Smooth muscle cell (in vitro differentiated cells): Measurements from ENCODE around the gene PRKN. TPM values are rescaled to one million over a fixed set of nuclear protein-coding genes. Genes with fewer than 3 reads are reported as not detected.
A peak's percentile ranks its signal among the peaks of the same experiment; 100 is the strongest.

Experiments
- DNase-seq: peaks from one replicate; lab custom pipeline; 2025; ENCODE audit not compliant: unreplicated experiment; lab: John Stamatoyannopoulos, UW
- H2AFZ ChIP-seq: fragments of 200-600 bp; sonication (generic); 2 replicates; pipeline ENCODE4 v1.6.0; 2016; ENCODE audit warnings: antibody characterized with exemption, low read depth, mild to moderate bottlenecking
- H3F3A ChIP-seq: fragments of 200-600 bp; sonication (generic); 2 replicates; pipeline ENCODE4 v1.6.0; 2017; ENCODE audit warnings: antibody characterized with exemption, low read depth
- H3K27ac ChIP-seq: fragments of 200-600 bp; sonication (generic); 2 replicates; pipeline ENCODE4 v1.5.1; 2016; ENCODE audit warnings: low read depth, mild to moderate bottlenecking
- H3K27me3 ChIP-seq: fragments of 200-600 bp; sonication (generic); 2 replicates; pipeline ENCODE4 v1.6.1; 2016; ENCODE audit warnings: low read depth, mild to moderate bottlenecking
- H3K36me3 ChIP-seq: fragments of 200-600 bp; sonication (generic); 2 replicates; pipeline ENCODE4 v1.5.1; 2016; ENCODE audit warnings: low read depth
- H3K4me1 ChIP-seq: fragments of 200-600 bp; sonication (generic); 2 replicates; pipeline ENCODE4 v1.5.1; 2016; ENCODE audit warnings: low read depth
- H3K4me2 ChIP-seq: fragments of 200-600 bp; sonication (generic); 2 replicates; pipeline ENCODE4 v1.6.0; 2016; ENCODE audit warnings: mild to moderate bottlenecking
- H3K4me3 ChIP-seq: fragments of 200-600 bp; sonication (generic); 2 replicates; pipeline ENCODE4 v1.5.1; 2016; ENCODE audit warnings: mild to moderate bottlenecking
- H3K79me2 ChIP-seq: fragments of 200-600 bp; sonication (generic); 2 replicates; pipeline ENCODE4 v1.6.0; 2016; ENCODE audit warnings: low read depth, mild to moderate bottlenecking
- H3K9ac ChIP-seq: fragments of 200-600 bp; sonication (generic); 2 replicates; pipeline ENCODE4 v1.6.0; 2016; ENCODE audit warnings: low read depth
- H3K9me3 ChIP-seq: fragments of 200-600 bp; sonication (generic); replicated peaks from 2 replicates; pipeline ENCODE4 v1.5.1; 2016; ENCODE audit warnings: low read depth
- H4K20me1 ChIP-seq: fragments of 200-600 bp; sonication (generic); 2 replicates; pipeline ENCODE4 v1.6.0; 2016; ENCODE audit warnings: low read depth
- WGBS: methylation state at CpG from one replicate; pipeline ENCODE4 v1.1.7; 2016; ENCODE audit warnings: low lambda C conversion rate; 5-methylcytosine and 5-hydroxymethylcytosine counted together
- polyA plus RNA-seq: library from polyadenylated mRNA; unstranded; fragments of >200 nt; fragmentation: Nextera tagmentation; extraction: Ambion mirVana; gene quantifications from 2 replicates; pipeline ENCODE4 v1.2.1, GENCODE V29; 2016
- total RNA-seq: library from RNA; depleted of rRNA; stranded (reverse); fragments of >200 nt; gene quantifications from 2 replicates; pipeline ENCODE4 v1.2.3, GENCODE V29; 2014
- TF ChIP-seq, protein P1 (sequence below): fragments of 200-600 bp; sonication (generic); IDR thresholded peaks from 2 replicates; pipeline ENCODE4 v1.5.1; 2017; ENCODE audit warnings: borderline replicate concordance, mild to moderate bottlenecking, antibody characterized with exemption; ENCODE audit not compliant: insufficient read depth, poor library complexity, severe bottlenecking

PRKN gene
- total and polyA plus RNA-seq, 2 experiments from 2014 or later = 0.81 to 5.1 TPM

DNA sequence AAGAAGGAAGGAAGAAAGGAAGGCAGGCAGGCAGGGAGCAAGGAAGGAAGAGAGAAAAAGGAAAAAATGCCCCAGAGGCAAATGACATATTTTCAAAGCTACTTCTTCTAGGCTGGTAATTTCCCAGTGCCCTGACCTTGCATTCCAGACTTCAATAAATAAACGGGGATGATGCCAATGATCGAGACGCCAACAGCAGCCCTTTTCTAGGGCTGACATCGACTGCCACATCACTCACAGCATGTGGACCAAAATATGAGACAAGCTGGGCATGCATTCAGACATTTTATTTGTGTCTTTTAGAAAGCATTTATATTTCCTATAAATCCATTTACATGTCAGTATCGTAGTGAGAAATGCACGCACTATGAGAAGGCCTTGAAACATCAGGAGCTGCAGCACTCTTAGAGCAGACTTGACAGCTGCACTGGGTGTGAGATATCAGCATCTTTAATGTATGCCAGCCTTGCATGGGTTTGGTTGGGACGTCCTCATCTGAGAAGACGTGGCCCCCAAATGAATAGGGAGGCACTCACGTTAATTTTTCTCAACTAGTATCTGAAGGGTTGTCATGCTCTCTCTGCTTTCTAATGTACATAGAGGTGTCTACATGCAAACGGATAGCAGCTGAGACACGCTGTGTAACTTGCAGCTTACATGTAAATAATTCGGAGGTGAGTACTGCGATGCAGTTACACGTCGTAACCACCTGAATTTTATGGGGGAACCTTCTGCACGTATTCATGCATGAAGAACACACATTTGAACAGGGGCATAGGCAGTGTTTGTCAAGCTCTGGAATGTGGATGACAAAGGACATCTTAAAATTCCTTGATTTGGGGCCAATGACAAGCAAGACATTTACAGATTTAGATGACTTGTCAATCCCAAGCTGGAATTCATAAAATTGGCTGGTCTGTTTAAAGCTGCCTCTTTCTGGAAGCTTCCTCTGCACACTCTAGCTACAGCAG, 1304.6 kb downstream of the PRKN start:
- Histone ChIP-seq H4K20me1 (no peaks in the 10 kb centered on the region), H3K27me3 (no peaks in the 10 kb centered on the region), H3F3A (no peaks in the 10 kb centered on the region), H2AFZ (no peak overlapping the region), H3K79me2 (no peaks in the 10 kb centered on the region), H3K4me2 (no peak overlapping the region), H3K4me3 (no peak overlapping the region), H3K27ac (no peak overlapping the region), H3K4me1 (no peaks in the 10 kb centered on the region), H3K9ac (no peak overlapping the region), H3K9me3 (no peaks in the 10 kb centered on the region), H3K36me3 (no peaks in the 10 kb centered on the region)
- DNase-seq = no peak
- TF ChIP-seq, protein P1, sequence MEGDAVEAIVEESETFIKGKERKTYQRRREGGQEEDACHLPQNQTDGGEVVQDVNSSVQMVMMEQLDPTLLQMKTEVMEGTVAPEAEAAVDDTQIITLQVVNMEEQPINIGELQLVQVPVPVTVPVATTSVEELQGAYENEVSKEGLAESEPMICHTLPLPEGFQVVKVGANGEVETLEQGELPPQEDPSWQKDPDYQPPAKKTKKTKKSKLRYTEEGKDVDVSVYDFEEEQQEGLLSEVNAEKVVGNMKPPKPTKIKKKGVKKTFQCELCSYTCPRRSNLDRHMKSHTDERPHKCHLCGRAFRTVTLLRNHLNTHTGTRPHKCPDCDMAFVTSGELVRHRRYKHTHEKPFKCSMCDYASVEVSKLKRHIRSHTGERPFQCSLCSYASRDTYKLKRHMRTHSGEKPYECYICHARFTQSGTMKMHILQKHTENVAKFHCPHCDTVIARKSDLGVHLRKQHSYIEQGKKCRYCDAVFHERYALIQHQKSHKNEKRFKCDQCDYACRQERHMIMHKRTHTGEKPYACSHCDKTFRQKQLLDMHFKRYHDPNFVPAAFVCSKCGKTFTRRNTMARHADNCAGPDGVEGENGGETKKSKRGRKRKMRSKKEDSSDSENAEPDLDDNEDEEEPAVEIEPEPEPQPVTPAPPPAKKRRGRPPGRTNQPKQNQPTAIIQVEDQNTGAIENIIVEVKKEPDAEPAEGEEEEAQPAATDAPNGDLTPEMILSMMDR = no peak
- 91% methylated on average over 16 of the region's 16 CpGs for WGBS

DNA sequence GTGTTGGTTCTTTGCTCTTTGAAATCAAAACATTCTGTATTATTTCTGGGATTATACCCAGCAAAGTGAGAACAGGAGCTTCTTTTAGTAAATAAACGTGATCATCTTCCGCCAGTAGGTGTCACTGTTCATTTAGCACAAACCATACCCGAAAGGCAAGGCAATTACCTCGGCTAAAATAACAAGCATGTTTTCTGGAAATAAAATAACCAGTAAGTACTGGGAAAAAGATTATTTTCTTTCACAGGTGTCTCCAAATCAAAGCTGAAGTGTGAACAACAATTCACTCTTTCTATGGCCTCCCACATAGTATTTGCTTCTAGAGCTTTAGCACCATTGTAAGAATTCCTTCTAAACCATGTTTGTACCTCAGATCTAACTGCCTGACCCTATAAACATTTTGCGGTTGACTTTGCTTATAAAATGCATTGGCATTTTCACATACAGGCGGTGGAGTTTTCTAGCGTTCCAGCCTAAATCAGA, 1309.1 kb downstream of the PRKN start:
- H3K9ac ChIP-seq = no peak overlapping the region
- no peak overlapping the region for H3K4me3 ChIP-seq
- no peaks in the 10 kb centered on the region for H3F3A ChIP-seq
- no peaks in the 10 kb centered on the region for H3K36me3 ChIP-seq
- 10% methylated on average over 7 of the region's 7 CpGs for WGBS
- H3K4me2 ChIP-seq = peak overlapping the region; percentile 59
- no peak overlapping the region for H2AFZ ChIP-seq
- TF ChIP-seq, protein P1 = peak; percentile 81
- H3K79me2 ChIP-seq = no peaks in the 10 kb centered on the region
- H3K4me1 ChIP-seq = peaks cover 10% of the 10 kb centered on the region
- peak overlapping the region; percentile 84 for H3K27ac ChIP-seq
- H3K9me3 ChIP-seq = no peaks in the 10 kb centered on the region
- DNase-seq = no peak
- H3K27me3 ChIP-seq = no peaks in the 10 kb centered on the region
- H4K20me1 ChIP-seq = no peaks in the 10 kb centered on the region

DNA sequence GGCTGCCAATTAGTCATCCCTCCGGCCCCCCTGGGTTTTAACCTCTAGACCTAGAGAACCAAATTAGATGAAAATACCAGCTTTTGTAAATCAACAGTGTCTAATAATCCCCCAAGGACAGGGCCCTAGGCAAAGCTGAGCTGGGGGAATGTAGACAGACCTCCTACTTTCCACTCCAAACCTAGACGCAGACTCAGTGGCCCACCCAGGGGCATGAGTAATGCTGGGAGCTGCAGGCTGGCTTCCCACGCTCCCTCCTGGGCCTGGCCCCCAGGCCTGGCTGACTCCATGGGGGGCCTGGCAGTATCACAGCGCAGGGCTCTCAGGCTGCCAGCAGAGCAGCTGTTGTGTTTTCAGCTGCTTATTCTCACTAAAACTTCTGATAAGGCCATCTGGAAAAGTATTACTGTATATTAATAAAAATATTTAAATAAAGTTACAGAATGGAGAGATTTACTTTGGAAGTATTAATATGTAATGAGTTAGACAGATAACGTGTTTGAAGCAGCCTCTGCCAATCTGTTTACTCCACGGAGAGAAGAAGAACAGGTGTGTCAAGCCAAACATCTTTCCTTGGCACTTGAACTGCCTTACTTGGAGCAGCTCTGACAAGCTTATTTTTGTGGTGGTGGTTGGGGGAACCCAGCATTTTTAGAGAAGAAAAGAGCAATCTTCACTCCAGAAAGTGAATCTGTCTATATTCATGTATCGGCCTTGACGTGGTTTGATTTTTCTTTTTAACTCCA, 1309.7 kb downstream of the PRKN start:
- Histone ChIP-seq H3K27ac (peak overlapping the region; percentile 84), H3K4me1 (peaks cover 10% of the 10 kb centered on the region), H3K79me2 (no peaks in the 10 kb centered on the region), H3K27me3 (no peaks in the 10 kb centered on the region), H3K9ac (peak overlapping the region; percentile 44), H3K4me3 (no peak overlapping the region), H4K20me1 (no peaks in the 10 kb centered on the region), H3K36me3 (no peaks in the 10 kb centered on the region), H3K9me3 (no peaks in the 10 kb centered on the region), H2AFZ (no peak overlapping the region), H3F3A (no peaks in the 10 kb centered on the region), H3K4me2 (peak overlapping the region; percentile 60)
- 8% methylated on average over 8 of the region's 8 CpGs for WGBS
- peak; percentile 18 for DNase-seq
- TF ChIP-seq, protein P1 = no peak
